H1 (cell line): ENCODE data around the gene TCF7L1. TPM values are rescaled to one million over a fixed set of nuclear protein-coding genes. Genes with fewer than 3 reads are reported as not detected.
"Not testable (repeated sequence)": the region's sequence is repeated elsewhere in the genome, so short reads cannot be mapped to it uniquely, and the experiment has no call there.

Source experiments
- CTCF ChIA-PET: fragments of 300-600 bp; sonication (Branson Sonifier 250); formaldehyde crosslinking; loops from one replicate; lab custom pipeline; 2021; ENCODE audit not compliant: partially characterized antibody; lab: Charles Lee
- POLR2A ChIA-PET: fragments of 300-600 bp; sonication (Branson Sonifier 250); formaldehyde crosslinking; loops from one replicate; lab custom pipeline; 2021; ENCODE audit warnings: inconsistent platforms; ENCODE audit not compliant: partially characterized antibody; lab: Charles Lee
- DNase-seq, 2 experiments: peaks; one replicate each; pipeline versions ENCODE4 v3.0.0 to v3.0.0-alpha.2; 2010 to 2022; ENCODE audit warnings: low spot score in 2 of 2, low read depth in 1 of 2, mixed read lengths in 1 of 2
- FAIRE-seq: peaks from 2 replicates; lab custom pipeline; 2011; peaks lifted over from hg19 to GRCh38; lab: Jason Lieb, UNC
- H2AFZ ChIP-seq: 2 replicates; pipeline ENCODE4 v1.8.1; 2012; ENCODE audit warnings: low read length, inconsistent platforms
- H2AK5ac ChIP-seq: 2 replicates; pipeline ENCODE4 v1.6.1; 2013; ENCODE audit warnings: low read depth, low read length
- H2BK120ac ChIP-seq: replicated peaks from 2 replicates; pipeline ENCODE3; 2013; ENCODE audit warnings: low read depth, low read length, inconsistent platforms
- H2BK12ac ChIP-seq: 2 replicates; pipeline ENCODE4 v1.6.1; 2013; ENCODE audit warnings: low read depth, low read length
- H2BK15ac ChIP-seq: 2 replicates; pipeline ENCODE4 v1.6.1; 2013; ENCODE audit warnings: low read length
- H2BK20ac ChIP-seq: 2 replicates; pipeline ENCODE4 v1.6.1; 2013; ENCODE audit warnings: low read length
- H2BK5ac ChIP-seq: 2 replicates; pipeline ENCODE4 v1.6.1; 2013; ENCODE audit warnings: low read depth, low read length
- H3K14ac ChIP-seq: 2 replicates; pipeline ENCODE4 v1.6.1; 2013; ENCODE audit warnings: inconsistent platforms; ENCODE audit not compliant: insufficient read length
- H3K18ac ChIP-seq: 2 replicates; pipeline ENCODE4 v1.6.1; 2013; ENCODE audit warnings: low read length; ENCODE audit errors: extremely low read depth
- H3K23ac ChIP-seq: 2 replicates; pipeline ENCODE4 v1.6.1; 2013; ENCODE audit warnings: inconsistent platforms; ENCODE audit not compliant: insufficient read length
- H3K23me2 ChIP-seq: 2 replicates; pipeline ENCODE4 v1.6.1; 2013; ENCODE audit warnings: low read depth, low read length
- H3K27ac ChIP-seq: 2 replicates; pipeline ENCODE4 v1.6.1; 2011; ENCODE audit warnings: low read depth, low read length, inconsistent platforms
- H3K27me3 ChIP-seq, 4 experiments: replicated peaks in 1 of 4; 1 replicate in 1 of 4; 2 replicates in 3 of 4; pipeline versions ENCODE4 v1.6.1 to v1.8.1; 2011 to 2013; ENCODE audit warnings: low read length in 3 of 4, mild to moderate bottlenecking in 3 of 4, inconsistent platforms in 2 of 4, mixed read lengths in 2 of 4, moderate library complexity in 1 of 4; ENCODE audit not compliant: control insufficient read depth in 3 of 4, insufficient read depth in 3 of 4; ENCODE audit errors: extremely low read depth in 1 of 4
- H3K36me3 ChIP-seq, 4 experiments: 2 replicates each; pipeline versions ENCODE4 v1.6.1 to v1.8.1; 2011 to 2013; ENCODE audit warnings: mild to moderate bottlenecking in 4 of 4, low read length in 3 of 4, moderate library complexity in 2 of 4, control low read depth in 1 of 4, inconsistent platforms in 1 of 4; ENCODE audit not compliant: insufficient read depth in 4 of 4, control insufficient read depth in 2 of 4
- H3K4ac ChIP-seq: replicated peaks from 2 replicates; pipeline ENCODE3; 2013; ENCODE audit warnings: low read length, low read depth, mixed read lengths, inconsistent platforms; ENCODE audit not compliant: insufficient read length
- H3K4me1 ChIP-seq, 4 experiments: replicated peaks in 1 of 4; 1 replicate in 1 of 4; 2 replicates in 3 of 4; pipeline versions ENCODE4 v1.6.1 to v1.8.1; 2011 to 2013; ENCODE audit warnings: low read length in 3 of 4, inconsistent platforms in 2 of 4, mixed read lengths in 1 of 4; ENCODE audit not compliant: insufficient read depth in 4 of 4, control insufficient read depth in 3 of 4
- H3K4me2 ChIP-seq, 2 experiments: 2 replicates each; pipeline versions ENCODE4 v1.6.1 to v1.8.1; 2011 to 2013; ENCODE audit warnings: low read depth in 2 of 2, low read length in 2 of 2, control low read depth in 1 of 2, inconsistent platforms in 1 of 2, mild to moderate bottlenecking in 1 of 2; ENCODE audit not compliant: insufficient read depth in 1 of 2
- H3K4me3 ChIP-seq, 4 experiments: fragments of 200-600, 300-600 bp in 1 of 4; sonication (generic), shearing (Covaris generic), sonication (Bioruptor Twin) in 1 of 4; 2 replicates each; pipeline versions ENCODE4 v1.5.1 to v1.8.1; 2011 to 2016; ENCODE audit warnings: low read length in 4 of 4, low read depth in 3 of 4, control low read depth in 2 of 4, inconsistent platforms in 2 of 4, mild to moderate bottlenecking in 2 of 4, mixed read lengths in 1 of 4, moderate library complexity in 1 of 4; ENCODE audit not compliant: insufficient read depth in 2 of 4; ENCODE audit errors: extremely low read depth in 1 of 4
- H3K56ac ChIP-seq: replicated peaks from 2 replicates; pipeline ENCODE3; 2013; ENCODE audit warnings: low read depth, mild to moderate bottlenecking, mixed read lengths, low read length, inconsistent platforms; ENCODE audit not compliant: insufficient read length
- H3K79me1 ChIP-seq: 2 replicates; pipeline ENCODE4 v1.6.1; 2013; ENCODE audit warnings: low read depth, low read length, control low read depth
- H3K79me2 ChIP-seq, 2 experiments: 2 replicates each; pipeline versions ENCODE4 v1.6.1 to v1.8.1; 2012 to 2013; ENCODE audit warnings: low read length in 2 of 2, mild to moderate bottlenecking in 2 of 2, inconsistent platforms in 1 of 2; ENCODE audit not compliant: insufficient read depth in 2 of 2, control insufficient read depth in 1 of 2
- H3K9ac ChIP-seq, 4 experiments: replicated peaks in 1 of 4; 1 replicate in 1 of 4; 2 replicates in 3 of 4; pipeline versions ENCODE4 v1.6.1 to v1.8.1; 2011 to 2013; ENCODE audit warnings: low read depth in 3 of 4, low read length in 3 of 4, control low read depth in 2 of 4, mild to moderate bottlenecking in 2 of 4, moderate library complexity in 2 of 4, inconsistent platforms in 1 of 4; ENCODE audit errors: extremely low read depth in 1 of 4
- H3K9me3 ChIP-seq, 2 experiments: 2 replicates each; pipeline versions ENCODE4 v1.6.1 to v1.8.1; 2012 to 2013; ENCODE audit warnings: mild to moderate bottlenecking in 2 of 2, moderate library complexity in 2 of 2, control low read depth in 1 of 2, inconsistent platforms in 1 of 2, low read depth in 1 of 2, low read length in 1 of 2, mixed read lengths in 1 of 2; ENCODE audit not compliant: insufficient read depth in 2 of 2
- H4K20me1 ChIP-seq, 2 experiments: replicated peaks in 1 of 2; 2 replicates each; pipeline versions ENCODE3 to v1.8.1; 2011 to 2013; ENCODE audit warnings: inconsistent platforms in 2 of 2, low read length in 2 of 2, mild to moderate bottlenecking in 1 of 2; ENCODE audit not compliant: insufficient read depth in 2 of 2, control insufficient read depth in 1 of 2
- H4K5ac ChIP-seq: 2 replicates; pipeline ENCODE4 v1.6.1; 2013; ENCODE audit warnings: low read length, low read depth, mixed read lengths, inconsistent platforms; ENCODE audit not compliant: insufficient read length
- H4K8ac ChIP-seq: 2 replicates; pipeline ENCODE4 v1.8.0; 2013; ENCODE audit warnings: mild to moderate bottlenecking, moderate library complexity, low read length, inconsistent platforms; ENCODE audit not compliant: insufficient read depth; ENCODE audit errors: extremely low read depth
- H4K91ac ChIP-seq: replicated peaks from 2 replicates; pipeline ENCODE3; 2013; ENCODE audit warnings: low read length, mixed read lengths, inconsistent platforms; ENCODE audit not compliant: insufficient read length
- KDM4A ChIP-seq: IDR thresholded peaks from one replicate; pipeline ENCODE4 v1.7.1; 2012; ENCODE audit warnings: low read depth, mild to moderate bottlenecking, moderate library complexity, low read length, inconsistent platforms; ENCODE audit not compliant: severe bottlenecking
- POU5F1 ChIP-seq: IDR thresholded peaks from 2 replicates; pipeline ENCODE4 v1.6.1; 2011; ENCODE audit warnings: low read depth, mild to moderate bottlenecking, low read length, moderate library complexity
- SIN3A ChIP-seq, 2 experiments: IDR thresholded peaks in 1 of 2; conservative IDR thresholded peaks in 1 of 2; 2 replicates each; pipeline ENCODE4 v1.6.1; 2011 to 2012; ENCODE audit warnings: low read length in 2 of 2, improper control_type of control experiment in 1 of 2, low read depth in 1 of 2, mild to moderate bottlenecking in 1 of 2
- TAF1 ChIP-seq: IDR thresholded peaks from 2 replicates; pipeline ENCODE4 v1.6.1; 2011; ENCODE audit warnings: mild to moderate bottlenecking, low read depth, low read length
- USF2 ChIP-seq: IDR thresholded peaks from 2 replicates; pipeline ENCODE4 v1.6.1; 2011; ENCODE audit warnings: low read length, improper control_type of control experiment
- WGBS, 2 experiments: shearing (Covaris generic) in 1 of 2; methylation state at CpG; one replicate each; pipeline versions ENCODE4 v1.1.6 to v1.1.7; 2013 to 2015; ENCODE audit warnings: low lambda C conversion rate in 2 of 2, mixed read lengths in 2 of 2, inconsistent platforms in 1 of 2, low coverage in 1 of 2, missing lambda C conversion rate in 1 of 2; ENCODE audit not compliant: insufficient replicate concordance in 2 of 2, insufficient coverage in 1 of 2, insufficient read length in 1 of 2; ENCODE audit errors: extremely low coverage in 1 of 2, missing lambda C conversion rate in 1 of 2; 5-methylcytosine and 5-hydroxymethylcytosine counted together
- polyA plus RNA-seq, 7 experiments: library from polyadenylated mRNA; depleted of rRNA in 3 of 7; stranded (reverse) in 5 of 7; unstranded in 2 of 7; fragments of >200 nt in 5 of 7; fragments of 200-250 nt in 2 of 7; gene quantifications; 1 replicate in 5 of 7; 2 replicates in 1 of 7; 4 replicates in 1 of 7; pipeline versions ENCODE4 v1.2.1 to v1.2.3, GENCODE V29; 2011 to 2013; ENCODE audit warnings: missing spikeins in 2 of 7, mixed read lengths in 2 of 7
- total RNA-seq: library from RNA; stranded (reverse); fragmentation: NEBNext Ultra II Directional; extraction: Animal tissue kit (Norgen Biotek cat#: 25700); gene quantifications from 2 replicates; pipeline ENCODE4 v1.2.1, GENCODE V29; 2021

TCF7L1 gene
- total and polyA plus RNA-seq, 2 of the 8 experiments (the other 6 are each of a cell fraction or from before 2014, with no cell fraction given) = 27.5 to 108 TPM

DNA sequence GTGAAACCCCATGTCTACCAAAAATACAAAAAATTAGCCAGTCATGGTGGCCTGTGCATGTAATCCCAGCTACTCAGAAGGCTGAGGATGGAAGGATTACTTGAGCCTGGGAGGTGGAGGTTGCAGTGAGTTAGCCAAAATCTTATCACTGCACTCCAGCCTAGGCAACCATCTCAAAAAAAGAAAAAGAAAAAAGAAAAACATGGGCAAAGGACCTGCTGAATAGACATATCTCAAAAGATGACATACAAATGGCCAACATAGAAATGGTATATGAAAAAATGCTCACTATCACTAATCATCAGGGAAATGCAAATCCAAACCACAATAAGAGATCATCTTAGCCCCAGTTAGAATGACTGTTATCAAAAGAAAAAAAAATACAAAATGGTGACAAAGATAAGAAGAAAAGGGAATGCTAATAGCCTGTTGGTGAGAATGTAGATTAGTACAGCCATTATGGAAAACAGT lies 196.0 kb downstream of the TCF7L1 start (continued):
- TF ChIP-seq SIN3A (conservative IDR thresholded peaks at IDR 0.05 in 1 of 2, IDR thresholded peaks at IDR 0.05 in 1 of 2; ENCODE audit: low read depth in 1 of 2, low read length in 2 of 2) = no peak
- TF ChIP-seq USF2 = no peak
- no peak for TF ChIP-seq POU5F1
- TF ChIP-seq TAF1 = no peak
- no peak for TF ChIP-seq KDM4A

- Histone ChIP-seq H3K79me2 (peaks cover 9 to 24% of the 10 kb centered on the region in 2 experiments), H3K4me1 (peaks cover 0 to 13% (median 7%) of the 10 kb centered on the region in 4 experiments; a peak in 6 of 7 replicates), H3K23me2 (peaks cover 17% of the 10 kb centered on the region)
- H3K4me2 ChIP-seq, H2BK20ac ChIP-seq, DNase-seq, H3K27ac ChIP-seq, H4K20me1 ChIP-seq, H3K36me3 ChIP-seq, H3K79me1 ChIP-seq, H3K4me3 ChIP-seq, FAIRE-seq, H3K27me3 ChIP-seq, H3K23ac ChIP-seq, H2BK15ac ChIP-seq, H2BK120ac ChIP-seq, H4K91ac ChIP-seq, H3K9me3 ChIP-seq, H2BK12ac ChIP-seq, H4K5ac ChIP-seq, H2BK5ac ChIP-seq, H3K56ac ChIP-seq, H3K18ac ChIP-seq, H3K9ac ChIP-seq, H2AK5ac ChIP-seq, H4K8ac ChIP-seq, H3K4ac ChIP-seq, H3K14ac ChIP-seq, H2AFZ ChIP-seq: not testable (repeated sequence)
- CTCF ChIA-PET = interaction anchor here (1.4 kb wide), 1 partner anchor 11 kb away, joined by 3 read pairs; no protein-coding TSS in a partner anchor
- WGBS, 2 experiments = 100% methylated on average over 3 of the region's 3 CpGs; no CpG with 5 or more reads in 1 of the 2 experiments
- POLR2A ChIA-PET = interaction anchor here (0.9 kb wide), 1 partner anchor 12 kb away, joined by 3 read pairs; no protein-coding TSS in a partner anchor
These were observed 196.5 kb downstream of the TCF7L1 start for GRCh38 chr2:85329701-85330100.
